ENCODE data around the gene TRIP11. TPM values are rescaled to one million over a fixed set of nuclear protein-coding genes. Genes with fewer than 3 reads are reported as not detected.
"Not testable (repeated sequence)": the region's sequence is repeated elsewhere in the genome, so short reads cannot be mapped to it uniquely, and the experiment has no call there.

Gene TRIP11
- total RNA-seq, 1 experiment from 2014 or later: 37.4 TPM

DNA sequence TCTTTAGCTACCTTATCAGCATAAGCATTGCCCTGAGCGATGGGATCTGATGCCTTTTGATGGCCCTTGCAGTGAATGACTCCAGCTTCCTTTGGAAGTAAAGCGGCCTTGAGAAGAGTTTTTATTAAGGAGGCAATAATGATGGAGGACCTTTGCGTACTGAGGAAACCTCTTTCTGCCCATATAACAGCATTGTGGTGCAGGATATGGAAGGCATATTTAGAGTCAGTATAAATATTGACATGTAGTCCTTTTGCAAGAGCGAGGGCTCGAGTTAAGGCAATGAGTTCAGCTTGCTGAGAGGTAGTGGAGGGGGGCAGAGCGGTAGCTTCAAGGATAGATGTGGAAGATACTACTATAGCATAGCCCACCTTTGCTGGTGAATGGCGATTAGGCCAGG, 6.0 kb upstream of the TRIP11 start:
- CTCF ChIA-PET; H3K27ac ChIP-seq (ENCODE audit: low read depth, low read length); RAD21 ChIA-PET (ENCODE audit: low non-redundant PET in 1 of 2, low total read pairs in 2 of 2, uncharacterized antibody in 2 of 2, unreplicated experiment in 2 of 2); H3K27me3 ChIP-seq (ENCODE audit: insufficient read depth, low read length); H3K9me3 ChIP-seq (ENCODE audit: control insufficient read depth in 1 of 2, insufficient read depth in 1 of 2, low read depth in 1 of 2, low read length in 2 of 2); H3K9me2 ChIP-seq (ENCODE audit: insufficient read depth); intact Hi-C loops (cut with micrococcal nuclease); H3K4me3 ChIP-seq (replicated peaks in 1 of 2; ENCODE audit: low read depth in 1 of 2, low read length in 2 of 2); ATAC-seq; H3K4me2 ChIP-seq (ENCODE audit: low read length); H3K79me2 ChIP-seq (ENCODE audit: insufficient read depth, low read length); H3K4me1 ChIP-seq (ENCODE audit: control insufficient read depth in 1 of 2, insufficient read depth in 2 of 2, low read length in 2 of 2); H3K36me3 ChIP-seq (ENCODE audit: control insufficient read depth in 1 of 2, insufficient read depth in 2 of 2, low read length in 2 of 2); POLR2A ChIA-PET; H3K9ac ChIP-seq (ENCODE audit: low read length); H4K20me1 ChIP-seq (ENCODE audit: insufficient read depth); BruUV-seq (replicated peaks); H2AFZ ChIP-seq (ENCODE audit: low read depth, low read length, poor library complexity, severe bottlenecking): not testable (repeated sequence)
- TF ChIP-seq CBX3 (IDR thresholded peaks at IDR 0.05; ENCODE audit: low read depth): peak; percentile 81; the same call in 1 of the 2 replicates
- peak; percentile 3 for DNase-seq (ENCODE audit: low read depth, low spot score)

- ATAC-seq; RAD21 ChIA-PET (ENCODE audit: low non-redundant PET in 1 of 2, low total read pairs in 2 of 2, uncharacterized antibody in 2 of 2, unreplicated experiment in 2 of 2); H3K9me3 ChIP-seq (ENCODE audit: control insufficient read depth in 1 of 2, insufficient read depth in 1 of 2, low read depth in 1 of 2, low read length in 2 of 2); H3K36me3 ChIP-seq (ENCODE audit: control insufficient read depth in 1 of 2, insufficient read depth in 2 of 2, low read length in 2 of 2); POLR2A ChIA-PET; BruUV-seq (replicated peaks); H3K9me2 ChIP-seq (ENCODE audit: insufficient read depth); H3K4me3 ChIP-seq (replicated peaks in 1 of 2; ENCODE audit: low read depth in 1 of 2, low read length in 2 of 2); H4K20me1 ChIP-seq (ENCODE audit: insufficient read depth); intact Hi-C loops (cut with micrococcal nuclease); CTCF ChIA-PET; DNase-seq (ENCODE audit: low read depth, low spot score); H3K9ac ChIP-seq (ENCODE audit: low read length); H2AFZ ChIP-seq (ENCODE audit: low read depth, low read length, poor library complexity, severe bottlenecking); H3K27ac ChIP-seq (ENCODE audit: low read depth, low read length); H3K4me2 ChIP-seq (ENCODE audit: low read length); H3K27me3 ChIP-seq (ENCODE audit: insufficient read depth, low read length): not testable (repeated sequence)
- Histone ChIP-seq H3K4me1 (ENCODE audit: control insufficient read depth in 1 of 2, insufficient read depth in 2 of 2, low read length in 2 of 2) (peaks cover 12 to 14% of the 10 kb centered on the region in 2 experiments), H3K79me2 (ENCODE audit: insufficient read depth, low read length) (peaks cover 39% of the 10 kb centered on the region)
Observed at GRCh38 chr14:92041766-92042165, 1.9 kb upstream of the TRIP11 start.

DNA sequence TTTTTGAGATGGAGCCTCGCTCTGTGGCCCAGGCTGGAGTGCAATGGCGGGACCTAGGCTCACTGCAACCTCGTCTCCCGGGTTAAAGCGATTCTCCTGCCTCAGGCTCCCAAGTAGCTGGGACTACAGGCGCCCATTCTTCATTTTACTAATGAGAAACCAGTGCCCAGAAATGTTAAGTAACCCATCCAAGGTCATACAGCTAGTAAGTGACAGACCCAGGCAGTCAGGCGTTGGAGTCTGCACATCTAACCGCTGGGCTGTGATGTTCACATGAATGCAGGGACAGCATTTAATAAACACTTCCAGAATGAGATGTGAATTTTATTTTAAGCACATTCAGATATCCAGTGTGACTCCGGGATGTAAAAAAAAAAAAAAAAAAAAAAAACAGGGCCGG, 1.3 kb upstream of the TRIP11 start:
- peaks cover 12 to 14% of the 10 kb centered on the region in 2 experiments for H3K4me1 ChIP-seq (ENCODE audit: control insufficient read depth in 1 of 2, insufficient read depth in 2 of 2, low read length in 2 of 2)
- peak overlapping the region; percentile 83 to 93 for H3K4me3 ChIP-seq (replicated peaks in 1 of 2; ENCODE audit: low read depth in 1 of 2, low read length in 2 of 2)
- ATAC-seq (no peak), DNase-seq (ENCODE audit: low read depth, low spot score) (no peak)
- no peaks in the 10 kb centered on the region for H3K27me3 ChIP-seq (ENCODE audit: insufficient read depth, low read length)
- H3K4me2 ChIP-seq (ENCODE audit: low read length): peak overlapping the region; percentile 99
- intact Hi-C loops (cut with micrococcal nuclease): no loop called here
- BruUV-seq (replicated peaks): no TSS peak
- peaks cover 44% of the 10 kb centered on the region for H3K79me2 ChIP-seq (ENCODE audit: insufficient read depth, low read length)
- peak overlapping the region; percentile 87 for H3K9ac ChIP-seq (ENCODE audit: low read length)
- ChIA-PET POLR2A (interaction anchor here (2.0 kb wide), 1 partner anchor 66 kb away, joined by 8 read pairs; the partner anchor contains the start of gene ATXN3), RAD21 (ENCODE audit: low non-redundant PET in 1 of 2, low total read pairs in 2 of 2, uncharacterized antibody in 2 of 2, unreplicated experiment in 2 of 2) (no interaction called here), CTCF (no interaction called here)
- H2AFZ ChIP-seq (ENCODE audit: low read depth, low read length, poor library complexity, severe bottlenecking): no peak overlapping the region
- no peaks in the 10 kb centered on the region for H4K20me1 ChIP-seq (ENCODE audit: insufficient read depth)
- H3K27ac ChIP-seq (ENCODE audit: low read depth, low read length): peak overlapping the region; percentile 94; the same call in 1 of the 2 replicates
- no peaks in the 10 kb centered on the region for H3K36me3 ChIP-seq (ENCODE audit: control insufficient read depth in 1 of 2, insufficient read depth in 2 of 2, low read length in 2 of 2)
- H3K9me2 ChIP-seq (ENCODE audit: insufficient read depth): no peaks in the 10 kb centered on the region
- H3K9me3 ChIP-seq (ENCODE audit: control insufficient read depth in 1 of 2, insufficient read depth in 1 of 2, low read depth in 1 of 2, low read length in 2 of 2): no peaks in the 10 kb centered on the region; a peak in 1 of 4 replicates
- TF ChIP-seq FOSL1 (IDR thresholded peaks at IDR 0.05; ENCODE audit: low read depth): no peak
- no peak for TF ChIP-seq ELF1 (IDR thresholded peaks at IDR 0.05; ENCODE audit: borderline replicate concordance, low read depth)
- no peak for TF ChIP-seq REST (IDR thresholded peaks at IDR 0.05; ENCODE audit: low read depth)
- no peak for TF ChIP-seq ZNF274 (IDR thresholded peaks at IDR 0.05; ENCODE audit: low read depth, low read length)
- TF ChIP-seq CBX3 (IDR thresholded peaks at IDR 0.05; ENCODE audit: low read depth): no peak
- TF ChIP-seq, protein P1, sequence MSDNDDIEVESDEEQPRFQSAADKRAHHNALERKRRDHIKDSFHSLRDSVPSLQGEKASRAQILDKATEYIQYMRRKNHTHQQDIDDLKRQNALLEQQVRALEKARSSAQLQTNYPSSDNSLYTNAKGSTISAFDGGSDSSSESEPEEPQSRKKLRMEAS (IDR thresholded peaks at IDR 0.05): no peak
- TF ChIP-seq, protein P2, sequence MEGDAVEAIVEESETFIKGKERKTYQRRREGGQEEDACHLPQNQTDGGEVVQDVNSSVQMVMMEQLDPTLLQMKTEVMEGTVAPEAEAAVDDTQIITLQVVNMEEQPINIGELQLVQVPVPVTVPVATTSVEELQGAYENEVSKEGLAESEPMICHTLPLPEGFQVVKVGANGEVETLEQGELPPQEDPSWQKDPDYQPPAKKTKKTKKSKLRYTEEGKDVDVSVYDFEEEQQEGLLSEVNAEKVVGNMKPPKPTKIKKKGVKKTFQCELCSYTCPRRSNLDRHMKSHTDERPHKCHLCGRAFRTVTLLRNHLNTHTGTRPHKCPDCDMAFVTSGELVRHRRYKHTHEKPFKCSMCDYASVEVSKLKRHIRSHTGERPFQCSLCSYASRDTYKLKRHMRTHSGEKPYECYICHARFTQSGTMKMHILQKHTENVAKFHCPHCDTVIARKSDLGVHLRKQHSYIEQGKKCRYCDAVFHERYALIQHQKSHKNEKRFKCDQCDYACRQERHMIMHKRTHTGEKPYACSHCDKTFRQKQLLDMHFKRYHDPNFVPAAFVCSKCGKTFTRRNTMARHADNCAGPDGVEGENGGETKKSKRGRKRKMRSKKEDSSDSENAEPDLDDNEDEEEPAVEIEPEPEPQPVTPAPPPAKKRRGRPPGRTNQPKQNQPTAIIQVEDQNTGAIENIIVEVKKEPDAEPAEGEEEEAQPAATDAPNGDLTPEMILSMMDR (IDR thresholded peaks at IDR 0.05 in 2 of 3, conservative IDR thresholded peaks at IDR 0.05 in 1 of 3; ENCODE audit: borderline replicate concordance in 1 of 3, insufficient read depth in 1 of 3, low read depth in 2 of 3, low read length in 2 of 3): no peak
- no peak for TF ChIP-seq RAD21 (IDR thresholded peaks at IDR 0.05; ENCODE audit: low read depth)

Measured in HCT116 (cell line).